Activated T-helper 1 cell treated with anti-CD3 and anti-CD28 coated beads, Interleukin-12 subunit alpha, Interleukin-12 subunit beta, Interleukin-2, Interleukin-4 antibody, amounts not matched to agents 30 ng/mL and 10 ng/mL and 1 ng/mL, durations not matched to agents 14 hours and 24 hours and 36 hours (primary cell): Measurements from ENCODE around the gene PCDH19. TPM values are rescaled to one million over a fixed set of nuclear protein-coding genes. Genes with fewer than 3 reads are reported as not detected.

Source experiments
- DNase-seq: peaks from one replicate; pipeline ENCODE4 v3.0.0; 2021; ENCODE audit warnings: low spot score
- H3K27ac Mint-ChIP-seq: one replicate; pipeline ENCODE4 v1.8.0; 2021; ENCODE audit warnings: mild to moderate bottlenecking, mixed read lengths
- H3K27me3 Mint-ChIP-seq: one replicate; pipeline ENCODE4 v1.8.0; 2022; ENCODE audit warnings: mild to moderate bottlenecking, moderate library complexity, mixed read lengths; ENCODE audit not compliant: insufficient read depth
- H3K36me3 Mint-ChIP-seq: one replicate; pipeline ENCODE4 v1.8.0; 2021; ENCODE audit warnings: low read depth, mixed read lengths
- H3K4me1 Mint-ChIP-seq: one replicate; pipeline ENCODE4 v1.8.0; 2021; ENCODE audit warnings: low read depth, mixed read lengths
- H3K4me3 Mint-ChIP-seq: one replicate; pipeline ENCODE4 v1.8.0; 2021; ENCODE audit warnings: mild to moderate bottlenecking, moderate library complexity, mixed read lengths
- H3K9me3 Mint-ChIP-seq: one replicate; pipeline ENCODE4 v1.8.0; 2021; ENCODE audit warnings: mixed read lengths
- intact Hi-C: fragments of 100-400 bp; cut with micrococcal nuclease; formaldehyde crosslinking; loops from one replicate; pipeline ENCODE4 v1.15.1; 2024
- total RNA-seq: library from RNA; stranded (reverse); gene quantifications from 2 replicates; pipeline ENCODE4 v1.2.3, GENCODE V29; 2022

PCDH19 gene
- total RNA-seq, 1 donor from 2014 or later = 0.03 TPM

DNA sequence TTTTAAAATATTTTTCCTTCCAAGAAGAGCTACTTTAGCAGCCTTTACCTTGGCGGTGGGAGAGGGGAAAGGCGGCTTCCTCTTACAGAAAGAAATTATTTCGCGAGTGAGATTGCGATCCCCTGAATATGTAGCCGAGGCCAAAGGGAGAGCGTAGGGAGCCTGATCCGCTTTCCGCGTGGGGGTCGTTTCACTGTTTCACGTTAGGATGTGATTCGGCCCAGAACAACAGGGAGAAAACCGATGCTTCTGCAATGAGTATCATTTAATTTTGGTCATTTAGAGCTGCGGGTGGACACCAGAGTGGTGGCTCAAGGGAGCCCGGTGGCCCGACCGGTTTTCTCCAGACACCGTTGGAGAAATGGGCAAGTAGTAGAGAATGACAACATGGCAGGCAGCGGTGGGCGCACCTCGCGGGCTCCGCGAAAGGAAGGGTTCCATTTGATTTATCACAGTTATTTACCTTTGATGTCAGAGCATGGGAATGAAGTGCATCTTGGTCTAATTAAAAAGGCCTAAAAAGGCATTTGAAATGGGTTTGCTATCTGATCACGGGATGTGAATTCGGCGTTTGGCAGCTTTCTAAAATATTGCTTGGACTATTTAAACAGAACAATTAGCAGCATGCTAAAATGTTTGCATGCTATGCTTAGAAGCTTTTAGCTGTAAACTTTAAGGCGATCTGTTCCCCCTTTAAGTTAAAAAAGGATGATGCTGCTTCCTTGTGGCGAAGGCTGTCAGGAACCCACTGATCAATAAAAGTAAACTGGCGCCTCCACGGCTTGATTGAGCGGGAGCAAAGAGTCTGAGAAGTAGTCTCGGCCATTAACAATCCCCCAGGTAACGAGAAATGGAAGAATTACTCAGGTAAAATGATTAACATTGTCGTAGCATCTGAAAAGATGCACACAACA lies 2.0 kb upstream of the PCDH19 start:
- H3K9me3 Mint-ChIP-seq = no peaks in the 10 kb centered on the region
- H3K36me3 Mint-ChIP-seq = no peaks in the 10 kb centered on the region
- intact Hi-C loops = no loop called here
- H3K4me1 Mint-ChIP-seq = no peaks in the 10 kb centered on the region
- no peak overlapping the region for H3K27ac Mint-ChIP-seq
- peaks cover 47% of the 10 kb centered on the region for H3K27me3 Mint-ChIP-seq
- no peak for DNase-seq
- H3K4me3 Mint-ChIP-seq = no peak overlapping the region

DNA sequence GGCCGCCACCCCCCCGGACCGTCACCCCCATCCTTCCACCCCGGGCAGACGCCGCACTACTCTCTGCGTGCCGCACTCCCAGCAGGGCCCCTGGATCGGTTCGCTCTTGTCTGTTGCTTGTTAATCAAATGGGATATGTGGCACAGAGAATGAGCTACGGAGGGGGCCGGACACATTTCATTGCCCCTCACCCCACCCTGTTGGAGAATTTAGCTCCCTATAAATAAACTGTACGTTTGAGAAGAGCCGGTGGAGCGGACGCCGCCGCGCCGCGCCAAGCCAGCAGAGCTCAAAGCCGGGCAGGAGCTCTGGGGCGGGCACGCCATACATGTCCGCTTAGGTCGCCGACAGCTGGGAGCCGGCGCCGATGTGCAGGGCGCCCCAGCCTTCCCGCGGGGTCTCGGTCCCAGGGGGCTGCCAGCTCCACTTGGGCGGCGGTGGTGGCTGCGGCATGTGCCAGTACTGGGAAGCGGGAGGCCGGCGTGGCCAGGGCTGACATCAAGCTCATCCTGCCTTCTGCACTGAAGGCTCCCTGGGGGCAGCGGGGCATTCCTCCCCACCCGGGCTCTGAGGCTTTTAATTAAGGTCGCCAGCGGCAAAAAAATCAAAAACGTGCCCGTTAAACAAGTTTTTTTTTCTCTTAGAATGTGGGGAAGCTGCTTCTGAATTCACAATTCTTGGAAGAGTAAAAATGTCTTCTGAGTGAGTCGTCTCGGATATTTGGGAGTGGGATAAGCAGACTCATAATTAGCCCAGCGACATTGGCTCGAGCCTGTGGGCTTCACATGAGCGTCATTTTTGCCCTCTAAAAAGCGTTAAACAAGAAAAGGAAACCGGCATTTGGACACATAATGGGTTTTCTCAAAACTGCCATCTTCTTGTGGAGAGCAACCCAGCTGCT lies 1.1 kb upstream of the PCDH19 start:
- Mint-ChIP-seq H3K27ac (no peak overlapping the region), H3K9me3 (no peaks in the 10 kb centered on the region), H3K36me3 (no peaks in the 10 kb centered on the region), H3K27me3 (peaks cover 53% of the 10 kb centered on the region), H3K4me1 (no peaks in the 10 kb centered on the region), H3K4me3 (no peak overlapping the region)
- no peak for DNase-seq
- intact Hi-C loops = no loop called here

DNA sequence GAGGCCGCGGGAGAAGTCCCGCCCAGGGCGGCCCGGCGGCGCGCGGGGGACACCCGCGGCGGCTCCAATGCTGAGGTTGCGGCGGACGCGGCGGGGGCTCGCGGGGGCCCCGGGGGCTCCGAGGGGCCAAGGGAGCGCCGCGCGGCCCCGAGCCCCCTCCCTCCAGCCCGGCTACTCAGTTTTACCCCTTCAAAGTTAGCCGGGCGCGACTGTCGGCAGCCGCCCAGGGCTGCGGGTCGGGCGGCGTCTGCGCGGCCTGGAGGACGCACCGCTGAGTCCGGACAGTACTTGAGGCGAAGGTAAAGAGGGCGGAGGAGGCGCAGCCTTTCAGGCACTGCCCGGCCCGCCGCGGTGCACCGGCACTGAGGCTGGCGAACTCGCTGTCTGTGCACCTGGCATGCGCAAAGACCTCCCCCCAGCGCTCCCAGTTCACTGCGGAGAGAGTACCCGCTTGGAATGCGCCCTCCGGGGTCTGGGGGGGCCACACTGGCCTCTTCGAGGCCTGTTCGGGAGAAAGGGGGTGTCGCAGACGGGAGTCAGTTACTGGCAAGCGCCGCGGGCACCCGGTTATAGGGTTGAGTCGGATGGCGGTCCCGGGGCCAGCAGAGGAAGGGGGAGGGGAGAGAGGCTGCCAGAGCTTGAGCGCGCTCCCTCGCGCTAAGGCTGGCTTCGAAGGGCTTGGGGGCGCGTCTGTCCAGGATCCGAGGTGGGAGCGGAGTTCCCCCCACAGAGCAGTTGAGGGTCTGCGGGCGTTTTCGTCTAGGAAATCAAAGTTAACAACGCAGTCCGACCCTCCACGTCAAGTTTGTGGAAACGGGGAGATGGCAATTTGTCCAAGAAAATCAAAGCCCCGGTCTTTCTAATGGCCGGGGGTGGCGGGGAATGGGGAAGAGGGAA lies 1.1 kb downstream of the PCDH19 start:
- H3K9me3 Mint-ChIP-seq = no peaks in the 10 kb centered on the region
- no peaks in the 10 kb centered on the region for H3K4me1 Mint-ChIP-seq
- H3K36me3 Mint-ChIP-seq = no peaks in the 10 kb centered on the region
- no peak overlapping the region for H3K27ac Mint-ChIP-seq
- H3K27me3 Mint-ChIP-seq = peaks cover 49% of the 10 kb centered on the region
- no peak overlapping the region for H3K4me3 Mint-ChIP-seq
- DNase-seq = no peak
- intact Hi-C loops = no loop called here

- Mint-ChIP-seq H3K36me3 (no peaks in the 10 kb centered on the region), H3K27me3 (peaks cover 49% of the 10 kb centered on the region), H3K27ac (no peak overlapping the region), H3K4me3 (no peak overlapping the region), H3K4me1 (no peaks in the 10 kb centered on the region), H3K9me3 (no peaks in the 10 kb centered on the region)
- intact Hi-C loops = no loop called here
- DNase-seq = no peak
Measured at GRCh38 chrX:100407784-100408712, 2.0 kb downstream of the PCDH19 start.

GRCh38 chrX:100407147-100407783 lies 2.8 kb downstream of the PCDH19 start:
- Mint-ChIP-seq H3K36me3 (no peaks in the 10 kb centered on the region), H3K27ac (no peak overlapping the region), H3K9me3 (no peaks in the 10 kb centered on the region), H3K4me3 (no peak overlapping the region), H3K27me3 (peaks cover 43% of the 10 kb centered on the region), H3K4me1 (no peaks in the 10 kb centered on the region)
- DNase-seq = no peak
- intact Hi-C loops = no loop called here

DNA sequence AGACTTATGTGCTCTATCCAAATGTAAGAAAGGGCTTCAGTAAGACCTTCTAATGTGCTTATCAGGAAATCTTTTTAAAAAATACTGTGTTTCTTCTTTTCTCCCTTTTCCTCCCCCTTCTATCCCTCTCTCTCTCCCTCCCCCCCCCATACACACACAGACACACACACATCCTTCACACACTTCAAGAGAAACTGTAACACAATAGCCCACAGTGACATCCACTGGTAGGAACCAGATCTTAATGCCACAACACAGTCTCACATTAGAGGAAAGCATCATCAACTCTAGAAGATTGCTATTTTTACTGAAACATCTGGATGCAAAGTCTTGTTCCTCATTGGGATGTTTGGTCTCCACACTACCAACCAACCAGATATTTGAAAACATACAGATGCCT lies 4.6 kb downstream of the PCDH19 start:
- DNase-seq = no peak
- H3K4me3 Mint-ChIP-seq = no peak overlapping the region
- intact Hi-C loops = no loop called here
- H3K36me3 Mint-ChIP-seq = no peaks in the 10 kb centered on the region
- peaks cover 31% of the 10 kb centered on the region for H3K27me3 Mint-ChIP-seq
- no peak overlapping the region for H3K27ac Mint-ChIP-seq
- H3K4me1 Mint-ChIP-seq = no peaks in the 10 kb centered on the region
- H3K9me3 Mint-ChIP-seq = no peaks in the 10 kb centered on the region

DNA sequence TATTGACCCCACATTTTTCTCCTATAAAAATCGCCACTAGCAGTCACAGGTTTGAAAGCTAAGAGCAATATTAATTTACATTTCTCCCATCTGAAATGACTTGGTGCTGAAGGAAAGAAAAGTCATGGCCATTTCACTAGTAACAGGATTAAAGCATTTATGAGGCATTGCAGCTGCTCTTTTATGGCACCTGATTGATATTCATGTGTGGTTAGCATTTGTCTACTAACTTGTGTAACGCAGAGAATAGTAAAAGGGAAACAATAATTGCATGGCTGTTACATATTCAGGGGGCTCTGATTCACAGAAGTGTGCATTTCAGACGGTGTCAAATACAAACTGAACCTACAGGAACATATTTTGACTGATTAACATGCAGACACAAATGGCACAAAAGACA lies 5.2 kb downstream of the PCDH19 start:
- H3K9me3 Mint-ChIP-seq = no peaks in the 10 kb centered on the region
- H3K4me3 Mint-ChIP-seq = no peak overlapping the region
- no peaks in the 10 kb centered on the region for H3K36me3 Mint-ChIP-seq
- H3K27me3 Mint-ChIP-seq = peaks cover 31% of the 10 kb centered on the region
- no peak for DNase-seq
- H3K27ac Mint-ChIP-seq = no peak overlapping the region
- intact Hi-C loops = no loop called here
- no peaks in the 10 kb centered on the region for H3K4me1 Mint-ChIP-seq

GRCh38 chrX:100395781-100396180 lies 14.3 kb downstream of the PCDH19 start:
- intact Hi-C loops = no loop called here
- Mint-ChIP-seq H3K9me3 (no peaks in the 10 kb centered on the region), H3K27ac (no peak overlapping the region)

GRCh38 chrX:100381619-100382018 lies 28.5 kb downstream of the PCDH19 start:
- Mint-ChIP-seq H3K36me3 (no peaks in the 10 kb centered on the region), H3K27me3 (peaks cover 2% of the 10 kb centered on the region), H3K4me1 (no peaks in the 10 kb centered on the region), H3K27ac (no peak overlapping the region), H3K4me3 (no peak overlapping the region), H3K9me3 (no peaks in the 10 kb centered on the region)
- DNase-seq = no peak
- intact Hi-C loops = no loop called here

More at GRCh38 chrX:100395781-100396180, 14.3 kb downstream of the PCDH19 start:
- H3K4me1 Mint-ChIP-seq = no peaks in the 10 kb centered on the region
- no peak overlapping the region for H3K4me3 Mint-ChIP-seq
- no peaks in the 10 kb centered on the region for H3K36me3 Mint-ChIP-seq
- no peak for DNase-seq
- no peaks in the 10 kb centered on the region for H3K27me3 Mint-ChIP-seq

GRCh38 chrX:100379388-100379986 lies 30.6 kb downstream of the PCDH19 start:
- no peak overlapping the region for H3K27ac Mint-ChIP-seq
- H3K9me3 Mint-ChIP-seq = no peaks in the 10 kb centered on the region
- no peaks in the 10 kb centered on the region for H3K36me3 Mint-ChIP-seq
- peaks cover 2% of the 10 kb centered on the region for H3K27me3 Mint-ChIP-seq
- no peak overlapping the region for H3K4me3 Mint-ChIP-seq
- H3K4me1 Mint-ChIP-seq = no peaks in the 10 kb centered on the region
- DNase-seq = no peak
- intact Hi-C loops = no loop called here

DNA sequence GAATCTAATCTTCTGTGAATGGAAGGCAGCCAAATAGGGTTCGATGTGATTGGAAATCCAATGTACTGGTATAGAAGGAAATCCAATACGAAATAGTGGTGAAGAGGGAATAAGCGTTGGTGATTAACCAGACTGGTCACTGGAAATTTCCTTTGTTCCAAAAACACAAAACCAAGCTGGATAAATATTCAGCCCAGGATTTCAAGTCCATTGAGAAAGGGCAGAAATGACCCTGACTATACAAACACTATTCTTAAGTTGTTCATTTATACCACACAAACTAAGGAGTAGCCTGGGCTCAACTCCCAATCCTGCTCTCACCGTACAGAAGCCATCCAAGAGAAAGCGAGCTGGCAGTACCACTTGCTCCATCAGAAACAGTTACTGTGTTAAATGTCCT lies 32.2 kb downstream of the PCDH19 start:
- Mint-ChIP-seq H3K4me1 (no peaks in the 10 kb centered on the region), H3K27ac (no peak overlapping the region), H3K27me3 (peaks cover 2% of the 10 kb centered on the region), H3K36me3 (no peaks in the 10 kb centered on the region), H3K9me3 (no peaks in the 10 kb centered on the region), H3K4me3 (no peak overlapping the region)
- intact Hi-C loops = no loop called here
- no peak for DNase-seq
